Panc1 (cell line): ENCODE results near the gene MED13L.

Experiments
- CTCF ChIP-seq: fragments of 450-650 bp; IDR thresholded peaks from 2 replicates; pipeline ENCODE4 v1.5.1; 2017; ENCODE audit warnings: mild to moderate bottlenecking
- POLR2AphosphoS5 ChIP-seq: IDR thresholded peaks from 2 replicates; pipeline ENCODE4 v1.6.1; 2012; ENCODE audit warnings: mild to moderate bottlenecking, low read depth, low read length, moderate library complexity
- REST ChIP-seq, 2 experiments: IDR thresholded peaks; 2 replicates each; pipeline ENCODE4 v1.6.1; 2011 to 2012; ENCODE audit warnings: low read depth in 2 of 2, control low read depth in 1 of 2, low read length in 1 of 2, mild to moderate bottlenecking in 1 of 2, moderate library complexity in 1 of 2; ENCODE audit not compliant: insufficient read depth in 1 of 2
- SIN3A ChIP-seq: IDR thresholded peaks from 2 replicates; pipeline ENCODE4 v1.6.1; 2012; ENCODE audit warnings: low read depth, mild to moderate bottlenecking, low read length, moderate library complexity, borderline replicate concordance; ENCODE audit not compliant: insufficient read depth
- TCF7L2 ChIP-seq: IDR thresholded peaks from 2 replicates; pipeline ENCODE4 v1.6.1; 2011; ENCODE audit warnings: mild to moderate bottlenecking, low read depth, low read length, inconsistent platforms

- TF ChIP-seq CTCF (no peak), REST (IDR thresholded peaks at IDR 0.05; ENCODE audit: insufficient read depth in 1 of 2, low read depth in 2 of 2, low read length in 1 of 2) (no peak), SIN3A (no peak), POLR2AphosphoS5 (no peak), TCF7L2 (no peak)
These were observed 311.1 kb downstream of the MED13L start for GRCh38 chr12:115966376-115966775.
